ENCODE measurements around the gene TNRC6C. TPM values are rescaled to one million over a fixed set of nuclear protein-coding genes. Genes with fewer than 3 reads are reported as not detected.

The TNRC6C gene
- total and polyA plus RNA-seq, 2 experiments from 2014 or later = 4.2 to 5.6 TPM

- Histone ChIP-seq H3K36me3 (replicated peaks; ENCODE audit: insufficient read depth, low read depth) (no peaks in the 10 kb centered on the region), H3K79me2 (no peaks in the 10 kb centered on the region), H3K27ac (no peak overlapping the region), H4K20me1 (ENCODE audit: insufficient read depth, poor library complexity, severe bottlenecking) (no peaks in the 10 kb centered on the region), H3K4me2 (no peak overlapping the region), H3K9me3 (ENCODE audit: low read depth) (no peaks in the 10 kb centered on the region), H3K27me3 (no peaks in the 10 kb centered on the region), H3K4me1 (ENCODE audit: insufficient read depth) (no peaks in the 10 kb centered on the region), H2AFZ (no peak overlapping the region), H3K4me3 (no peak overlapping the region), H3K9me2 (replicated peaks; ENCODE audit: insufficient read depth) (no peaks in the 10 kb centered on the region)
- DNase-seq (ENCODE audit: low spot score) = no peak
- TF ChIP-seq EZH2 (IDR thresholded peaks at IDR 0.05; ENCODE audit: borderline replicate concordance) (no peak), CTCF (IDR thresholded peaks at IDR 0.05; ENCODE audit: poor library complexity) (no peak), EZH2phosphoT487 (IDR thresholded peaks at IDR 0.05; ENCODE audit: low read depth, severe bottlenecking, unreplicated experiment) (no peak)
- 93% methylated on average over 9 of the region's 9 CpGs for WGBS (ENCODE audit: low lambda C conversion rate, missing lambda C conversion rate)
Observed at GRCh38 chr17:78116411-78116810, 157.9 kb downstream of the TNRC6C start.

- Histone ChIP-seq H3K27ac (no peak overlapping the region), H3K36me3 (replicated peaks; ENCODE audit: insufficient read depth, low read depth) (no peaks in the 10 kb centered on the region), H3K79me2 (no peaks in the 10 kb centered on the region), H3K4me3 (no peak overlapping the region), H3K27me3 (no peaks in the 10 kb centered on the region), H3K4me2 (no peak overlapping the region), H3K9me3 (ENCODE audit: low read depth) (no peaks in the 10 kb centered on the region), H3K9me2 (replicated peaks; ENCODE audit: insufficient read depth) (no peaks in the 10 kb centered on the region), H4K20me1 (ENCODE audit: insufficient read depth, poor library complexity, severe bottlenecking) (no peaks in the 10 kb centered on the region), H2AFZ (no peak overlapping the region), H3K4me1 (ENCODE audit: insufficient read depth) (no peaks in the 10 kb centered on the region)
- WGBS (ENCODE audit: low lambda C conversion rate, missing lambda C conversion rate) = 81% methylated on average over 38 of the region's 41 CpGs
- TF ChIP-seq EZH2 (IDR thresholded peaks at IDR 0.05; ENCODE audit: borderline replicate concordance) (no peak), CTCF (IDR thresholded peaks at IDR 0.05; ENCODE audit: poor library complexity) (peak; percentile 43)
- DNase-seq (ENCODE audit: low spot score) = no peak
Observed at GRCh38 chr17:78117027-78117981, 158.8 kb downstream of the TNRC6C start.

GRCh38 chr17:78118801-78119241 lies 160.3 kb downstream of the TNRC6C start:
- Histone ChIP-seq H3K4me2 (no peak overlapping the region), H3K9me3 (ENCODE audit: low read depth) (no peaks in the 10 kb centered on the region), H3K4me3 (no peak overlapping the region), H3K27me3 (no peaks in the 10 kb centered on the region), H3K9me2 (replicated peaks; ENCODE audit: insufficient read depth) (no peaks in the 10 kb centered on the region), H2AFZ (no peak overlapping the region), H3K27ac (no peak overlapping the region), H4K20me1 (ENCODE audit: insufficient read depth, poor library complexity, severe bottlenecking) (no peaks in the 10 kb centered on the region), H3K4me1 (ENCODE audit: insufficient read depth) (no peaks in the 10 kb centered on the region), H3K79me2 (no peaks in the 10 kb centered on the region), H3K36me3 (replicated peaks; ENCODE audit: insufficient read depth, low read depth) (no peaks in the 10 kb centered on the region)
- 95% methylated on average over 13 of the region's 14 CpGs for WGBS (ENCODE audit: low lambda C conversion rate, missing lambda C conversion rate)
- DNase-seq (ENCODE audit: low spot score) = no peak
- TF ChIP-seq EZH2 (IDR thresholded peaks at IDR 0.05; ENCODE audit: borderline replicate concordance) (no peak), EZH2phosphoT487 (IDR thresholded peaks at IDR 0.05; ENCODE audit: low read depth, severe bottlenecking, unreplicated experiment) (no peak), CTCF (IDR thresholded peaks at IDR 0.05; ENCODE audit: poor library complexity) (no peak)

Measured in hepatocyte (in vitro differentiated cells).